OCI-LY7 (cell line): ENCODE measurements around the gene LINC01488.

Experiments
- CTCF ChIP-seq: fragments of 200-600 bp; sonication (generic); conservative IDR thresholded peaks from 2 replicates; pipeline ENCODE4 v1.5.1; 2014; ENCODE audit warnings: mild to moderate bottlenecking, antibody characterized with exemption, low read length, moderate library complexity, mixed read lengths
- EZH2phosphoT487 ChIP-seq: fragments of 200-600 bp; sonication (generic); IDR thresholded peaks from 2 replicates; pipeline ENCODE4 v1.6.1; 2018; ENCODE audit warnings: low read depth, borderline replicate concordance, mild to moderate bottlenecking, mixed run types, antibody characterized with exemption, low read length, moderate library complexity, mixed read lengths

GRCh38 chr11:69477086-69477485 is 4.4 kb upstream of the LINC01488 start:
- TF ChIP-seq CTCF (no peak), EZH2phosphoT487 (no peak)
